IgD-negative memory B cell (primary cell): Measurements from ENCODE around the gene MNAT1. TPM values are rescaled to one million over a fixed set of nuclear protein-coding genes. Genes with fewer than 3 reads are reported as not detected.

Experiments
- H3K27ac Mint-ChIP-seq, 3 donors: one replicate each; pipeline ENCODE4 v1.8.0; 2020 to 2022; ENCODE audit warnings: mild to moderate bottlenecking in 3 of 3, mixed read lengths in 3 of 3, moderate library complexity in 1 of 3
- H3K27me3 Mint-ChIP-seq: one replicate; pipeline ENCODE4 v1.8.0; 2021; ENCODE audit warnings: mixed read lengths
- H3K36me3 Mint-ChIP-seq: one replicate; pipeline ENCODE4 v1.8.0; 2020; ENCODE audit warnings: mild to moderate bottlenecking, mixed read lengths
- H3K4me1 Mint-ChIP-seq, 3 donors: one replicate each; pipeline ENCODE4 v1.8.0; 2020 to 2022; ENCODE audit warnings: mixed read lengths in 3 of 3, mild to moderate bottlenecking in 1 of 3
- H3K4me3 Mint-ChIP-seq, 4 donors: one replicate each; pipeline ENCODE4 v1.8.0; 2020 to 2022; ENCODE audit warnings: mild to moderate bottlenecking in 4 of 4, mixed read lengths in 4 of 4, moderate library complexity in 3 of 4
- H3K9me3 Mint-ChIP-seq, 3 donors: one replicate each; pipeline ENCODE4 v1.8.0; 2020 to 2021; ENCODE audit warnings: mixed read lengths in 3 of 3, mild to moderate bottlenecking in 1 of 3
- polyA plus RNA-seq: library from polyadenylated mRNA; unstranded; fragments of 300-500 nt; fragmentation: Illumina TruSeq; gene quantifications from one replicate; pipeline ENCODE4 v1.2.3, GENCODE V29; 2021

The MNAT1 gene
- polyA plus RNA-seq, 1 donor from 2014 or later, result 18.0 TPM

GRCh38 chr14:60965402-60965801, 230.8 kb downstream of the MNAT1 start:
- Mint-ChIP-seq H3K4me3 (no peak overlapping the region), H3K9me3 (peaks cover 0 to 1% (median 0%) of the 10 kb centered on the region in 3 donors), H3K27me3 (no peaks in the 10 kb centered on the region), H3K27ac (no peak overlapping the region), H3K36me3 (no peaks in the 10 kb centered on the region), H3K4me1 (peaks cover 0 to 1% (median 0%) of the 10 kb centered on the region in 3 donors)

- Mint-ChIP-seq H3K4me1 (no peaks in the 10 kb centered on the region), H3K36me3 (peaks cover 5% of the 10 kb centered on the region), H3K9me3 (no peaks in the 10 kb centered on the region), H3K27ac (no peak overlapping the region), H3K27me3 (no peaks in the 10 kb centered on the region), H3K4me3 (no peak overlapping the region)
Observed at GRCh38 chr14:60968099-60968498, 233.5 kb downstream of the MNAT1 start.

GRCh38 chr14:60968671-60969070, 234.1 kb downstream of the MNAT1 start:
- no peaks in the 10 kb centered on the region for H3K4me1 Mint-ChIP-seq
- H3K27me3 Mint-ChIP-seq, result no peaks in the 10 kb centered on the region
- H3K9me3 Mint-ChIP-seq, result no peaks in the 10 kb centered on the region
- no peak overlapping the region for H3K4me3 Mint-ChIP-seq
- peaks cover 7% of the 10 kb centered on the region for H3K36me3 Mint-ChIP-seq
- no peak overlapping the region for H3K27ac Mint-ChIP-seq

- Mint-ChIP-seq H3K36me3 (peaks cover 7% of the 10 kb centered on the region), H3K4me1 (peaks cover 0 to 3% (median 0%) of the 10 kb centered on the region in 3 donors), H3K27ac (peak overlapping the region in 1 of 3 donors; percentile 7), H3K4me3 (no peak overlapping the region), H3K9me3 (no peaks in the 10 kb centered on the region), H3K27me3 (no peaks in the 10 kb centered on the region)
Observed at GRCh38 chr14:60970146-60970545, 235.6 kb downstream of the MNAT1 start.

- Mint-ChIP-seq H3K9me3 (no peaks in the 10 kb centered on the region), H3K27me3 (no peaks in the 10 kb centered on the region), H3K4me3 (no peak overlapping the region), H3K36me3 (peaks cover 7% of the 10 kb centered on the region), H3K27ac (no peak overlapping the region), H3K4me1 (peaks cover 0 to 7% (median 3%) of the 10 kb centered on the region in 3 donors)
Observed at GRCh38 chr14:60971271-60971670, 236.7 kb downstream of the MNAT1 start.

- H3K4me3 Mint-ChIP-seq, result no peak overlapping the region
- H3K9me3 Mint-ChIP-seq, result no peaks in the 10 kb centered on the region
- peaks cover 7% of the 10 kb centered on the region for H3K36me3 Mint-ChIP-seq
- peaks cover 3 to 15% (median 7%) of the 10 kb centered on the region in 3 donors for H3K4me1 Mint-ChIP-seq
- H3K27ac Mint-ChIP-seq, result no peak overlapping the region
- H3K27me3 Mint-ChIP-seq, result no peaks in the 10 kb centered on the region
Observed at GRCh38 chr14:60972295-60972694, 237.7 kb downstream of the MNAT1 start.

- Mint-ChIP-seq H3K27me3 (no peaks in the 10 kb centered on the region), H3K9me3 (no peaks in the 10 kb centered on the region), H3K4me1 (peaks cover 3 to 18% (median 11%) of the 10 kb centered on the region in 3 donors), H3K27ac (no peak overlapping the region), H3K36me3 (peaks cover 7% of the 10 kb centered on the region), H3K4me3 (peak overlapping the region in 1 of 4 donors; percentile 52)
Observed at GRCh38 chr14:60973070-60973469, 238.5 kb downstream of the MNAT1 start.

- H3K36me3 Mint-ChIP-seq, result peaks cover 7% of the 10 kb centered on the region
- H3K27ac Mint-ChIP-seq, result no peak overlapping the region
- no peaks in the 10 kb centered on the region for H3K9me3 Mint-ChIP-seq
Observed at GRCh38 chr14:60974090-60974651, 239.6 kb downstream of the MNAT1 start.

GRCh38 chr14:60975551-60975950, 241.0 kb downstream of the MNAT1 start:
- Mint-ChIP-seq H3K4me1 (peaks cover 15 to 31% (median 20%) of the 10 kb centered on the region in 3 donors), H3K27ac (no peak overlapping the region), H3K4me3 (no peak overlapping the region), H3K27me3 (no peaks in the 10 kb centered on the region), H3K36me3 (peaks cover 7% of the 10 kb centered on the region), H3K9me3 (no peaks in the 10 kb centered on the region)

More at GRCh38 chr14:60974090-60974651, 239.6 kb downstream of the MNAT1 start:
- Mint-ChIP-seq H3K4me1 (peaks cover 4 to 26% (median 16%) of the 10 kb centered on the region in 3 donors), H3K4me3 (no peak overlapping the region), H3K27me3 (no peaks in the 10 kb centered on the region)

- Mint-ChIP-seq H3K27me3 (no peaks in the 10 kb centered on the region), H3K4me3 (peak overlapping the region in 1 of 4 donors; percentile 46), H3K27ac (peak overlapping the region in 1 of 3 donors; percentile 71), H3K9me3 (no peaks in the 10 kb centered on the region), H3K4me1 (peaks cover 15 to 31% (median 22%) of the 10 kb centered on the region in 3 donors), H3K36me3 (peaks cover 4% of the 10 kb centered on the region)
Observed at GRCh38 chr14:60977847-60978246, 243.3 kb downstream of the MNAT1 start.

GRCh38 chr14:60980811-60981632, 246.5 kb downstream of the MNAT1 start, which contains the start of the genes SLC38A6 and TRMT5:
TSS of gene SLC38A6 (plus strand) at chr14:60981245. CDS start at chr14:60981278, 33 bp downstream.
TSS of gene TRMT5 (minus strand) at chr14:60981079. CDS start at chr14:60980973, 106 bp downstream.
- Mint-ChIP-seq H3K9me3 (no peaks in the 10 kb centered on the region), H3K36me3 (no peaks in the 10 kb centered on the region), H3K27me3 (no peaks in the 10 kb centered on the region), H3K27ac (no peak within 1 kb of the TSS), H3K4me3 (no peak within 1 kb of the TSS), H3K4me1 (peaks cover 15 to 26% (median 21%) of the 10 kb centered on the region in 3 donors)

- Mint-ChIP-seq H3K27ac (no peak overlapping the region), H3K9me3 (no peaks in the 10 kb centered on the region), H3K27me3 (no peaks in the 10 kb centered on the region), H3K4me3 (no peak overlapping the region), H3K4me1 (peaks cover 14 to 19% (median 18%) of the 10 kb centered on the region in 3 donors), H3K36me3 (no peaks in the 10 kb centered on the region)
Observed at GRCh38 chr14:60981633-60982455, 247.3 kb downstream of the MNAT1 start.

- no peaks in the 10 kb centered on the region for H3K36me3 Mint-ChIP-seq
Observed at GRCh38 chr14:60984196-60984595, 249.6 kb downstream of the MNAT1 start.

GRCh38 chr14:60986500-60986899, 251.9 kb downstream of the MNAT1 start:
- no peak overlapping the region for H3K4me3 Mint-ChIP-seq
- no peaks in the 10 kb centered on the region for H3K27me3 Mint-ChIP-seq
- H3K27ac Mint-ChIP-seq, result peak overlapping the region in 1 of 3 donors; percentile 39
- H3K36me3 Mint-ChIP-seq, result peaks cover 6% of the 10 kb centered on the region
- H3K9me3 Mint-ChIP-seq, result no peaks in the 10 kb centered on the region
- H3K4me1 Mint-ChIP-seq, result peaks cover 0 to 3% (median 0%) of the 10 kb centered on the region in 3 donors

More at GRCh38 chr14:60984196-60984595, 249.6 kb downstream of the MNAT1 start:
- Mint-ChIP-seq H3K9me3 (no peaks in the 10 kb centered on the region), H3K27ac (no peak overlapping the region), H3K27me3 (no peaks in the 10 kb centered on the region), H3K4me3 (no peak overlapping the region), H3K4me1 (peaks cover 4 to 11% (median 8%) of the 10 kb centered on the region in 3 donors)

GRCh38 chr14:60989599-60989998, 255.0 kb downstream of the MNAT1 start:
- Mint-ChIP-seq H3K27me3 (no peaks in the 10 kb centered on the region), H3K36me3 (peaks cover 6% of the 10 kb centered on the region), H3K9me3 (no peaks in the 10 kb centered on the region), H3K27ac (no peak overlapping the region), H3K4me3 (no peak overlapping the region), H3K4me1 (no peaks in the 10 kb centered on the region)
